Kidney capillary endothelial cell (primary cell): Measurements from ENCODE around the gene DGKQ.
"Not testable (repeated sequence)": the region's sequence is repeated elsewhere in the genome, so short reads cannot be mapped to it uniquely, and the experiment has no call there.

ENCODE experiments used
- DNase-seq: peaks from one replicate; pipeline ENCODE4 v3.0.0-alpha.2; 2018; ENCODE audit warnings: low spot score

Gene DGKQ

GRCh38 chr4:1010395-1011021, 37.1 kb upstream of the DGKQ start:
- DNase-seq: no peak

GRCh38 chr4:1009542-1010394, 36.4 kb upstream of the DGKQ start:
- peak; percentile 38 for DNase-seq

- no peak for DNase-seq
These were observed 35.6 kb upstream of the DGKQ start for GRCh38 chr4:1008840-1009541.

- no peak for DNase-seq
These were observed 33.5 kb upstream of the DGKQ start for GRCh38 chr4:1006856-1007255.

GRCh38 chr4:1004557-1005485, 31.5 kb upstream of the DGKQ start:
- no peak for DNase-seq

GRCh38 chr4:1004071-1004418, 30.7 kb upstream of the DGKQ start:
- DNase-seq: no peak

- no peak for DNase-seq
These were observed 30.1 kb upstream of the DGKQ start for GRCh38 chr4:1003271-1004070.

GRCh38 chr4:1002631-1003251, 29.4 kb upstream of the DGKQ start:
- DNase-seq: no peak

GRCh38 chr4:1002131-1002630, 28.8 kb upstream of the DGKQ start:
- no peak for DNase-seq

- DNase-seq: no peak
These were observed 28.3 kb upstream of the DGKQ start for GRCh38 chr4:1001561-1002130.

- no peak for DNase-seq
These were observed 27.4 kb upstream of the DGKQ start for GRCh38 chr4:1000686-1001260.

- DNase-seq: no peak
These were observed 26.6 kb upstream of the DGKQ start for GRCh38 chr4:999882-1000425.

GRCh38 chr4:999240-999863, 26.0 kb upstream of the DGKQ start:
- not testable (repeated sequence) for DNase-seq

GRCh38 chr4:998096-998691, 24.8 kb upstream of the DGKQ start:
- DNase-seq: no peak

- no peak for DNase-seq
These were observed 24.2 kb upstream of the DGKQ start for GRCh38 chr4:997375-998071.

- no peak for DNase-seq
These were observed 23.6 kb upstream of the DGKQ start for GRCh38 chr4:996997-997374.

GRCh38 chr4:996030-996996, 22.9 kb upstream of the DGKQ start:
- no peak for DNase-seq
